MCF 10A (cell line): Measurements from ENCODE around the gene PRRX2. TPM values are rescaled to one million over a fixed set of nuclear protein-coding genes. Genes with fewer than 3 reads are reported as not detected.

Experiments used
- BruUV-seq: library from RNA; stranded (reverse); fragments of 400-500 nt; replicated peaks from 2 replicates; lab custom pipeline; 2021; lab: Mats Ljungman, UMichigan
- CTCF ChIA-PET: fragments of 300-600 bp; sonication (Branson Sonifier 250); formaldehyde crosslinking; extraction: SDS; loops from one replicate; lab custom pipeline; 2021; ENCODE audit warnings: antibody characterized with exemption, inconsistent platforms; lab: Yijun Ruan, JAX
- POLR2A ChIA-PET: fragments of 300-600, 350-650 bp; sonication (Branson Sonifier 250); formaldehyde crosslinking; extraction: SDS; loops from one replicate; lab custom pipeline; 2020; ENCODE audit warnings: antibody characterized with exemption, inconsistent platforms; lab: Yijun Ruan, JAX
- DNase-seq: peaks from one replicate; pipeline ENCODE4 v3.0.0-alpha.2; 2018; ENCODE audit not compliant: unreplicated experiment
- H3K27ac Mint-ChIP-seq: one replicate; pipeline ENCODE4 v1.8.0; 2022; ENCODE audit warnings: mild to moderate bottlenecking, low read depth, mixed read lengths; ENCODE audit not compliant: unreplicated experiment
- H3K27me3 Mint-ChIP-seq: one replicate; pipeline ENCODE4 v1.8.0; 2022; ENCODE audit warnings: mixed read lengths; ENCODE audit not compliant: insufficient read depth, unreplicated experiment
- H3K36me3 Mint-ChIP-seq: one replicate; pipeline ENCODE4 v1.8.0; 2022; ENCODE audit warnings: mild to moderate bottlenecking, moderate library complexity, mixed read lengths; ENCODE audit not compliant: insufficient read depth, unreplicated experiment
- H3K4me1 Mint-ChIP-seq: one replicate; pipeline ENCODE4 v1.8.0; 2022; ENCODE audit warnings: mixed read lengths; ENCODE audit not compliant: insufficient read depth, unreplicated experiment
- H3K4me3 Mint-ChIP-seq: one replicate; pipeline ENCODE4 v1.8.0; 2022; ENCODE audit warnings: mild to moderate bottlenecking, moderate library complexity, mixed read lengths; ENCODE audit not compliant: unreplicated experiment
- H3K9me3 Mint-ChIP-seq: one replicate; pipeline ENCODE4 v1.8.0; 2022; ENCODE audit warnings: mixed read lengths; ENCODE audit not compliant: unreplicated experiment
- intact Hi-C: fragments of 100-400 bp; cut with micrococcal nuclease; formaldehyde crosslinking; loops from 2 replicates; pipeline ENCODE4 v1.14.1; 2022
- total RNA-seq: library from RNA; stranded (reverse); gene quantifications from 2 replicates; pipeline ENCODE4 v1.2.3, GENCODE V29; 2022
- TF ChIP-seq, protein P1 (sequence below): fragments of 200-600 bp; IDR thresholded peaks from one replicate; pipeline ENCODE4 v1.8.0; 2022; ENCODE audit warnings: antibody characterized with exemption, mild to moderate bottlenecking; ENCODE audit not compliant: unreplicated experiment

The PRRX2 gene
- total RNA-seq, 1 experiment from 2014 or later = not detected

DNA sequence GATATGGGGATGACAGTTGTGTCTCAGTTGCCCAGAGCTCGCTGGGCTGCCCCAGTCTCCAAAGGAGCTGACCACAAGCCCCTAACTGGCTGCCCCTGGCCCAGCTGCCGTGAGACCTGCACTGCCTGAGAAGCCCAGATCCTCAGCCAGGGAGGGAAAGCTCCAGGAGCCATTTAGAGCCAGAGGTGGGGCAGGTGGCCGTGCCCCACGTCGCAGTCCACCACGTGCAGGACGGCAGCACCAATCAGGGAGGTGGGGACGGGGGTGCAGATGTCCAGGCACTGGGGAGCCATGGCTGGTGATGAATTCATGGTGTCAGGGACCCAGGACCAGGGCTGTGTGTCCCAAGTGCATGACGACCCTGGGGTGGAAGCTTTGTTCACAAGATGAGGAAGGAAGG lies 13.4 kb downstream of the PRRX2 start:
- CTCF ChIA-PET = no interaction called here
- intact Hi-C loops = no loop called here
- POLR2A ChIA-PET = no interaction called here
- no TSS peak for BruUV-seq
- TF ChIP-seq, protein P1, sequence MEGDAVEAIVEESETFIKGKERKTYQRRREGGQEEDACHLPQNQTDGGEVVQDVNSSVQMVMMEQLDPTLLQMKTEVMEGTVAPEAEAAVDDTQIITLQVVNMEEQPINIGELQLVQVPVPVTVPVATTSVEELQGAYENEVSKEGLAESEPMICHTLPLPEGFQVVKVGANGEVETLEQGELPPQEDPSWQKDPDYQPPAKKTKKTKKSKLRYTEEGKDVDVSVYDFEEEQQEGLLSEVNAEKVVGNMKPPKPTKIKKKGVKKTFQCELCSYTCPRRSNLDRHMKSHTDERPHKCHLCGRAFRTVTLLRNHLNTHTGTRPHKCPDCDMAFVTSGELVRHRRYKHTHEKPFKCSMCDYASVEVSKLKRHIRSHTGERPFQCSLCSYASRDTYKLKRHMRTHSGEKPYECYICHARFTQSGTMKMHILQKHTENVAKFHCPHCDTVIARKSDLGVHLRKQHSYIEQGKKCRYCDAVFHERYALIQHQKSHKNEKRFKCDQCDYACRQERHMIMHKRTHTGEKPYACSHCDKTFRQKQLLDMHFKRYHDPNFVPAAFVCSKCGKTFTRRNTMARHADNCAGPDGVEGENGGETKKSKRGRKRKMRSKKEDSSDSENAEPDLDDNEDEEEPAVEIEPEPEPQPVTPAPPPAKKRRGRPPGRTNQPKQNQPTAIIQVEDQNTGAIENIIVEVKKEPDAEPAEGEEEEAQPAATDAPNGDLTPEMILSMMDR = no peak
- Mint-ChIP-seq H3K4me1 (no peaks in the 10 kb centered on the region), H3K4me3 (no peak overlapping the region), H3K27ac (no peak overlapping the region), H3K36me3 (no peaks in the 10 kb centered on the region), H3K27me3 (peaks cover 53% of the 10 kb centered on the region), H3K9me3 (no peaks in the 10 kb centered on the region)
- no peak for DNase-seq

DNA sequence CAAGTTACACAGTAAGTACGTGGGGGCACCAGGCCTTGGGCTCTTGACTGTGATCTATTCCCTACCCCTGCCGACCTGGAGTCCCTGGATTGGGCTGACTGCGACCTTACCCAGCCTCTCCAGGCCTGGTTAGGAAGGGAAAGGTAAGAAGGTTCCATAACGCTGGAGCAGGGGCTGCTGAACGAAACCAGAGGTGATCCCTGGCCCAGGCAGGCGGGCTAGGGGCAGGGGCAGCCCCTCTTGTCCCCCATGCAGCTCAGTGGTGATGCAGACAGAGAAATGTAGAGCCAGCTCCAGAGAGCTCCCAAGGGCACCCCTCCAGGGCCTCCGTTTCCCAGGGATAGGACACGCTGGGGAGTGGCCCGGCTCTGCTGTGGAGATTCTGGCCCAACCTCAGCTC lies 14.1 kb downstream of the PRRX2 start:
- Mint-ChIP-seq H3K4me1 (no peaks in the 10 kb centered on the region), H3K36me3 (no peaks in the 10 kb centered on the region), H3K4me3 (no peak overlapping the region), H3K27ac (no peak overlapping the region), H3K9me3 (no peaks in the 10 kb centered on the region), H3K27me3 (peaks cover 46% of the 10 kb centered on the region)
- POLR2A ChIA-PET = no interaction called here
- no peak for DNase-seq
- CTCF ChIA-PET = no interaction called here
- no TSS peak for BruUV-seq
- intact Hi-C loops = no loop called here
- TF ChIP-seq, protein P1 = no peak

DNA sequence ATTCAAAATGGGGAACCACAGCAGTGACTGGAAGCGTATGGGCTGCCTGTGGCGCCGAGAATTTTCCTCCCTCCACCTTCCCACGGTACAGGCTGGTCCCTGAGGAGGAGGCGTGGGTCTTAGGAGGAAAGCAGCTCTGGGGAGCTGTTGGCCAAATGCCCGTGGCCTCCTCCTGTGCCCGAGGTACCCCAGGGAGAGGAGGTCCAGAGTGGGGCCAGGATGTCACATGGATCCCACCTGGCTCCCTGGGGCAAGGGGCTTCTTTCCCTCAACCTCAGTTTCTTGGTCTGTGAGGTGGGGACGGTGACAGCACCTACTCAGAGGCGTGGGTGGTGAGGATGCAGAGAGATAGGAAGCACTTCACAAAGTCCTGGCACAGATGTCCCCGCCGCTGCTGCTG lies 16.5 kb downstream of the PRRX2 start:
- CTCF ChIA-PET = no interaction called here
- Mint-ChIP-seq H3K27ac (no peak overlapping the region), H3K4me1 (peaks cover 7% of the 10 kb centered on the region), H3K9me3 (no peaks in the 10 kb centered on the region), H3K4me3 (no peak overlapping the region), H3K27me3 (peaks cover 31% of the 10 kb centered on the region), H3K36me3 (no peaks in the 10 kb centered on the region)
- DNase-seq = no peak
- POLR2A ChIA-PET = no interaction called here
- intact Hi-C loops = no loop called here
- no TSS peak for BruUV-seq
- TF ChIP-seq, protein P1 = no peak

DNA sequence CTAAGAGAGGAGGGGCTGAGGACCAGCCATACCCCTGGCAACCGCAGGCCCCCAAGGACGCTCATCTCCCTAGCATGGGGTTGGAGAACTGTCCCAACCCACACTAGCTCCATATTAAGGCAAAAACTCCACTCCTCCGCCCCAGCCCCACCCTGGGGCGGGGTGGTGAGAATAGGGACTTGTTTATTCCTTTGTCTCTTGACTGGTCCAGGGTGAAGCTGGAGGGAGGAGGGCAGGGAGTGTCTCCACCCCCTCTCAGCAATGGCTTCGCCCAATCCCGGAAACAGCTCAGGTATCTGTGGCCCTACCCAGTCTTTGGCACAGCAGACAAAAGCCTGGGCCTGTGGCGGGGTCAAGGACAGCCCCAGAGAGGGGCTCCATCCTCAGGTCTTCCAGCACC lies 16.9 kb downstream of the PRRX2 start:
- Mint-ChIP-seq H3K4me3 (no peak overlapping the region), H3K9me3 (no peaks in the 10 kb centered on the region), H3K27ac (no peak overlapping the region), H3K4me1 (peaks cover 7% of the 10 kb centered on the region), H3K27me3 (peaks cover 26% of the 10 kb centered on the region), H3K36me3 (no peaks in the 10 kb centered on the region)
- DNase-seq = peak; percentile 17
- POLR2A ChIA-PET = no interaction called here
- intact Hi-C loops = no loop called here
- TF ChIP-seq, protein P1 = no peak
- CTCF ChIA-PET = interaction anchor here (1.5 kb wide), 1 partner anchor 101 kb away, joined by 5 read pairs; no protein-coding TSS in a partner anchor
- BruUV-seq = no TSS peak
